ENCODE measurements around the gene UBAC2.

UBAC2 gene

DNA sequence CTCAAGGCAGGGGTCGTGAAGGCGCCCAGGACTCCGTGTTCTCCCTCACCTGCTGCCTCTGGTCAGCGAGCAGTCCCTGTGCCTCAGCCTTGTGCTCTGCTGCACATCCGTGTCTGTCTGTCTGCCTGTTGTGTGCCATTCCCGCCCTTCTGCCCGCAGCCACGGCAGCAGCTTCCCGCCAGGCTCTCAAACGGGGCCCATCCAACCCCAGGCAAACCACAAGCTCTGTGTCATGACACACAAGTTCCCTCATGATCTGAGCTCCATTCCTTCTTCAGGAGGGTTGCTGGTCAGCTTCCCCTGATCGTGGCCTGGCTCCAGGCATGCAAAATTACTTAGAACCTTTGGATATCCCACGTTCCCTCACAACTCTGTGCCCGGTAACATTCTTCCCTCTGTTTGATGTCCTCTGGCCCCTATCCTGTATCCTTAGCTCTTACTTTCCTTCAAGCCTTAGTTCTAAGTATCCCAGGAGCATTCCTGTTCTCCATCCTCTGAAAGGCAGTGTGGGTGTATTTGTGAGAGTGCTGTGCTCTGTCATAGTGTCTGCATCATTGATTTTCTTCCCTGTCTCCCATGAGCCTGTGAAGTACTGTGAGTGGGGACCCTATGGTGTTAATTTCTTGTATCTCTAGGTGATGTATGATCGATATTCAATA is 103.3 kb downstream of the UBAC2 start:
- POLR2A ChIA-PET: no interaction called here
- TF ChIP-seq SP1 (IDR thresholded peaks at IDR 0.05) (no peak), FOXK2 (IDR thresholded peaks at IDR 0.05) (no peak), CTBP1 (IDR thresholded peaks at IDR 0.05; ENCODE audit: borderline replicate concordance) (no peak), NFRKB (IDR thresholded peaks at IDR 0.05) (no peak), SUZ12 (IDR thresholded peaks at IDR 0.05) (no peak), ZNF384 (IDR thresholded peaks at IDR 0.05) (no peak), ARNT (IDR thresholded peaks at IDR 0.05) (no peak), L3MBTL2 (conservative IDR thresholded peaks at IDR 0.05) (no peak), ELF4 (IDR thresholded peaks at IDR 0.05) (no peak), BHLHE40 (IDR thresholded peaks at IDR 0.05; ENCODE audit: borderline replicate concordance) (no peak), HDGF (IDR thresholded peaks at IDR 0.05; ENCODE audit: borderline replicate concordance) (no peak), FOXM1 (IDR thresholded peaks at IDR 0.05; ENCODE audit: borderline replicate concordance) (no peak), FOXA1 (IDR thresholded peaks at IDR 0.05) (no peak), LEF1 (IDR thresholded peaks at IDR 0.05; ENCODE audit: borderline replicate concordance) (no peak)
- TF ChIP-seq, protein P1, sequence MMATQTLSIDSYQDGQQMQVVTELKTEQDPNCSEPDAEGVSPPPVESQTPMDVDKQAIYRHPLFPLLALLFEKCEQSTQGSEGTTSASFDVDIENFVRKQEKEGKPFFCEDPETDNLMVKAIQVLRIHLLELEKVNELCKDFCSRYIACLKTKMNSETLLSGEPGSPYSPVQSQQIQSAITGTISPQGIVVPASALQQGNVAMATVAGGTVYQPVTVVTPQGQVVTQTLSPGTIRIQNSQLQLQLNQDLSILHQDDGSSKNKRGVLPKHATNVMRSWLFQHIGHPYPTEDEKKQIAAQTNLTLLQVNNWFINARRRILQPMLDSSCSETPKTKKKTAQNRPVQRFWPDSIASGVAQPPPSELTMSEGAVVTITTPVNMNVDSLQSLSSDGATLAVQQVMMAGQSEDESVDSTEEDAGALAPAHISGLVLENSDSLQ (IDR thresholded peaks at IDR 0.05): no peak

DNA sequence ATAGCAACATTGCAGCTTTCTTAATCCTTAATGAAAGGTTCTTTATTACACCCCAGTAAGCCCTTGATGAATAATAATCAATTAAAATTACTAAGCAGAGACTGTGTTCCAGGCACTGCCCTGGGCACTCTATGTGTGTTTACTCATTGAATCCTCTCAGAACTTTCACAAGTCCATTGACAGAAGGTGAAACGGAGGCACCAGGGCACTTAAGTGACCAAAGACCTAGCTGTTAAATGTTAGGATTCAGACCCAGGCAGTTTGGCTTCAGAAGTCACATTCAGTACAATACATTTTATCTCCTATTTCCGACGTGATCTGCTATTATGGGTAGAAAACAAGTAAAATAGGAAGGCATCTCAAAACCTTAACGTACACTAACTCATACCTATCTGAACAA is 103.9 kb downstream of the UBAC2 start:
- CTCF ChIA-PET: interaction anchor here (0.6 kb wide), 1 partner anchor 15 kb away, joined by 3 read pairs; no protein-coding TSS in a partner anchor

More for the DNA sequence above, 103.3 kb downstream of the UBAC2 start:
- CTCF ChIA-PET: interaction anchor here (0.6 kb wide), 1 partner anchor 16 kb away, joined by 3 read pairs; no protein-coding TSS in a partner anchor
- no peak for DNase-seq (ENCODE audit: extremely low spot score)

DNA sequence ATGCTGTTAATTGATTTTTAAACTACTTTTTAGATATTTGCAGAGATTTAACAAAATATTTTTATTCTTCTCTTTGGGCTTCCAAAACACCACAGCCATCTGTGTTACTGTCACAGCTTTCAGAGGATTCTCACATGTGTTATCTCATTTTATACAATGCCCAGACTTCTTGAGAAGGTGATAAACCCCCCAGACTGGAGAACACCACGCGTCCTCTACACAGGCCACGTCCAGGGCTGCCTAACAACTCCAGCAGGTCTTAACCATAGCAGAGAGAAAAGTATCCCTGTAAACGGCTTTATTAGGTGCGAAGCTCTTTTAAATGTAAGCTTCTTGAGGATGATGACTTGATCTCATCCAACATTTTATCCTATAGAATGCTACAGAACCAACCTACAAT is 104.5 kb downstream of the UBAC2 start:
- TF ChIP-seq FOXA1 (IDR thresholded peaks at IDR 0.05): no peak
- no peak for TF ChIP-seq ELF4 (IDR thresholded peaks at IDR 0.05)
- no peak for TF ChIP-seq LEF1 (IDR thresholded peaks at IDR 0.05; ENCODE audit: borderline replicate concordance)
- no peak for TF ChIP-seq L3MBTL2 (conservative IDR thresholded peaks at IDR 0.05)
- no peak for TF ChIP-seq SP1 (IDR thresholded peaks at IDR 0.05)
- no peak for TF ChIP-seq SUZ12 (IDR thresholded peaks at IDR 0.05)
- TF ChIP-seq FOXK2 (IDR thresholded peaks at IDR 0.05): no peak
- TF ChIP-seq TARDBP (IDR thresholded peaks at IDR 0.05): no peak
- TF ChIP-seq BHLHE40 (IDR thresholded peaks at IDR 0.05; ENCODE audit: borderline replicate concordance): no peak
- no peak for TF ChIP-seq HDGF (IDR thresholded peaks at IDR 0.05; ENCODE audit: borderline replicate concordance)
- no peak for TF ChIP-seq CTBP1 (IDR thresholded peaks at IDR 0.05; ENCODE audit: borderline replicate concordance)
- TF ChIP-seq ARNT (IDR thresholded peaks at IDR 0.05): no peak
- TF ChIP-seq, protein P1 (IDR thresholded peaks at IDR 0.05): no peak
- TF ChIP-seq ZNF384 (IDR thresholded peaks at IDR 0.05): no peak
- TF ChIP-seq NFRKB (IDR thresholded peaks at IDR 0.05): no peak
- TF ChIP-seq FOXM1 (IDR thresholded peaks at IDR 0.05; ENCODE audit: borderline replicate concordance): no peak
- ChIA-PET CTCF (no interaction called here), POLR2A (no interaction called here)
- no peak for DNase-seq (ENCODE audit: extremely low spot score)

More for the DNA sequence above, 103.9 kb downstream of the UBAC2 start:
- no peak for DNase-seq (ENCODE audit: extremely low spot score)
- POLR2A ChIA-PET: no interaction called here
- no peak for TF ChIP-seq LEF1 (IDR thresholded peaks at IDR 0.05; ENCODE audit: borderline replicate concordance)
- TF ChIP-seq NFRKB (IDR thresholded peaks at IDR 0.05): no peak

DNA sequence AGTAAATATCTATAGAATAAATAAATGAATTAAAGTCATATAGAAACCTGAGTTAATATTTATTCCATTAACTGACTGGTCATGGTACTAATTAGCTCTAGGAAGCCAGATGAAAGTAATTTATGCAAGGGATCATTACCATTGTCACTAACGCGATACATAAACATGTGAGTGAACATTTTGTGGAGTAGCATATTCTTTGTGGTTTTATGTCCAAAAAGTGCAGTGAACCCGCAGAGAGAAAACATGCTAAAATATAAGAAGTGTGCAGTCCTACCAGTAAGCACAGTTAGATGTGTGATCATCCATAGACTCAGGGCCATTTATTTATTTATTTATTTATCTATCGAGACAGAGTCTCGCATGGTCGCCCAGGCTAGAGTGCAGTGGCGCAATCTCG is 104.9 kb downstream of the UBAC2 start:
- TF ChIP-seq ELF4 (IDR thresholded peaks at IDR 0.05) (no peak), HDGF (IDR thresholded peaks at IDR 0.05; ENCODE audit: borderline replicate concordance) (no peak), TARDBP (IDR thresholded peaks at IDR 0.05) (no peak), LEF1 (IDR thresholded peaks at IDR 0.05; ENCODE audit: borderline replicate concordance) (no peak), FOXA1 (IDR thresholded peaks at IDR 0.05) (no peak), ARNT (IDR thresholded peaks at IDR 0.05) (no peak), L3MBTL2 (conservative IDR thresholded peaks at IDR 0.05) (no peak)
- no peak for DNase-seq (ENCODE audit: extremely low spot score)
- ChIA-PET POLR2A (no interaction called here), CTCF (no interaction called here)

DNA sequence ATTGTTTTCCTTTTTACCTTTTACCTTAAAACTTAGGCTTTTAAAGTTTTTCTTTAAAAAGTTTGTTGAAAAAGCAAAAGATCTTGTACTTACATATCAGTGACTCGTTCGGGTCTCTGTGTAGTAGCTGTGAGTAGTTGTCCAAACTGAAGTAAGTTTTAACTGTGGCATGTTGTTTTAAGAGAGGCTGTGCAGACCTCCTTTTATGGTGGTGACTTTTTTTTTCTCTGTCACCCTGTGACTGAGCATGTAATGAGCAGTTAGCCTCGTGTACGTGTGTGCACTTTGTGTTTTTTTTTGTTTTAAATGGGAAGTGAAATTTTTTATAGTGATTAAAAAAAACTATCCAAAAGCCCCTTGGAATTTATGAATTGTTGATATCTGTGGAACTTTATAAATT is 106.6 kb downstream of the UBAC2 start, which contains the start of gene GPR183:
Gene GPR183, minus strand, starts transcription at position 153 of the 400 bp plus-strand sequence. CDS start 11,254 bp downstream, outside the sequence.
- TF ChIP-seq CTBP1 (IDR thresholded peaks at IDR 0.05; ENCODE audit: borderline replicate concordance): no peak
- TF ChIP-seq ZNF384 (IDR thresholded peaks at IDR 0.05): peak; percentile 78
- DNase-seq (ENCODE audit: extremely low spot score): no peak
- CTCF ChIA-PET: interaction anchor here (0.7 kb wide), 1 partner anchor 22 kb away, joined by 10 read pairs; no protein-coding TSS in a partner anchor
- POLR2A ChIA-PET: no interaction called here

DNA sequence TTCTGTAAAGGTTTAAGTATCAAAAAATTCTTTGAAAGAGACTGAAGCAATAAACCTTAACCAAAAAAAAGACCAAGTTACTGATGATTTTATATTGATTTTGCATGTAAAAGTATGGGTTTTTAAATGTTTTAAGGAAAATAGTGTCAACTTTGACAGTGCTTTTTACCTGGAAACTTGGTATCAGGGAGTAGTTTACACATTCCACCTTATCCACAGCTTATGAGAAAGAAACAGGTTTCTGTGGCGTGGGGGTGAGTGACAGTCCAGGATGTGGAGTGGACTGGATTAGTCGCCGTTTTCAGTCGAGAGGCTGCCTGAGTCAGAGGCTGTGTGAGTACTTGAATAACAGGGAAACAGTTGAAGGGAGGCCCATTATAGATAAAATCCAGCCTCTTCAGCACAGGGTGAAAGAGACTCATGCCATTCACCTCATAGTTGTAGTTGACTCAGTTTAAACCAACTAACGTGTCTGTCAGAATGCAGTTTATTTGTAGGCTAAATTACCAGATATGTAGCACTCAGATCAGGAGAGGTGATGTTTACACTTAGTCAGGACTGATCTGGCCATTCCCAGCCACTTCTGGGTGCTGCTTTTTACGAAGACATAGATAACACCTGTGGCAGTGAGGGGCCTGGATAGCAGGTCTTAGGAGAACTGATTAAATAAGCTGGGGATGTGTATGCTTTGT is 107.1 kb downstream of the UBAC2 start:
- TF ChIP-seq HDGF (IDR thresholded peaks at IDR 0.05; ENCODE audit: borderline replicate concordance): no peak
- TF ChIP-seq, protein P1 (IDR thresholded peaks at IDR 0.05): peak; percentile 23; the same call in 1 of the 2 replicates
- CTCF ChIA-PET: no interaction called here
- DNase-seq (ENCODE audit: extremely low spot score): no peak
- POLR2A ChIA-PET: no interaction called here
